Erythroblast (primary cell): ENCODE measurements around the gene PSMA2.

Experiments
- GATA1 ChIP-seq: IDR thresholded peaks from 2 replicates; pipeline ENCODE4 v1.6.1; 2011; ENCODE audit warnings: low read depth, mild to moderate bottlenecking, control low read depth, low read length, moderate library complexity
- POLR2A ChIP-seq: IDR thresholded peaks from 2 replicates; pipeline ENCODE4 v1.6.1; 2011; ENCODE audit warnings: mild to moderate bottlenecking, low read length

DNA sequence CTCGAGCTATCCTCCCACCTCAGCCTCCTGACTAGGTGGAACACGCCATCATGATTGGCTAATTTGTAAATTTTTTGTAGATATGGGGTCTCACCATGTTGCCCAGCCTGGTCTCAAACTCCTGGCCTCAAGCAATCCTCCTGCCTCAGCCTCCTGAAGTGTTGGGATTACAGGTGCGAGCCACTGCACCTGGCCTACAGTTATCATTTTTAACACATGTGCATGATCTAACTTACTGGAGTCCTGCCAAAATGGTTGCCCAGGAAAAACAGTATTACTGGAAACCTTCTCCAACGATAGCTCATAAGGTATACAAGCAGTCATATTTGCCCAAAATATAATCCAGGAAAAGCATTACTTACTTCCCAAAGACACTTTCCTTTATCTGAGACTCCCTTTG lies 20.4 kb upstream of the PSMA2 start:
- no peak for TF ChIP-seq POLR2A
- TF ChIP-seq GATA1 = no peak
